Measurements from ENCODE around the gene RFPL3. TPM values are rescaled to one million over a fixed set of nuclear protein-coding genes. Genes with fewer than 3 reads are reported as not detected.

Gene RFPL3
- total RNA-seq, 1 donor from 2014 or later, result not detected

GRCh38 chr22:32326647-32327046, 31.0 kb upstream of the RFPL3 start:
- no peaks in the 10 kb centered on the region for H3K36me3 Mint-ChIP-seq (ENCODE audit: low read depth, unreplicated experiment)
- H4K20me1 ChIP-seq (ENCODE audit: insufficient read depth, low read length), result no peaks in the 10 kb centered on the region
- DNase-seq (ENCODE audit: low read depth), result no peak
- no peak overlapping the region for H3K27ac Mint-ChIP-seq (ENCODE audit: unreplicated experiment)
- no peak overlapping the region for H3K4me3 Mint-ChIP-seq (ENCODE audit: unreplicated experiment)
- H3K4me1 Mint-ChIP-seq (ENCODE audit: low read depth, unreplicated experiment), result no peaks in the 10 kb centered on the region
- H3K27me3 Mint-ChIP-seq (ENCODE audit: low read depth, unreplicated experiment), result peaks cover 19% of the 10 kb centered on the region
- peaks cover 9% of the 10 kb centered on the region for H3K9me3 Mint-ChIP-seq (ENCODE audit: unreplicated experiment)
- no peak for TF ChIP-seq CTCF (IDR thresholded peaks at IDR 0.05; ENCODE audit: insufficient read depth, low read depth, low read length)
- TF ChIP-seq EZH2 (IDR thresholded peaks at IDR 0.05; ENCODE audit: insufficient read depth, low read length), result no peak
- H3K36me3 ChIP-seq (ENCODE audit: insufficient read depth, low read length), result no peaks in the 10 kb centered on the region
- no peak overlapping the region for H2AFZ ChIP-seq (ENCODE audit: low read depth, low read length)
- FAIRE-seq, result no peak
- H3K4me1 ChIP-seq (ENCODE audit: insufficient read depth, low read length), result no peaks in the 10 kb centered on the region
- H3K9ac ChIP-seq (ENCODE audit: low read length), result no peak overlapping the region
- no peaks in the 10 kb centered on the region for H3K9me3 ChIP-seq (ENCODE audit: insufficient read depth, low read depth, low read length)
- H3K79me2 ChIP-seq (ENCODE audit: insufficient read depth, low read length), result no peaks in the 10 kb centered on the region
- H3K27me3 ChIP-seq (ENCODE audit: insufficient read depth, low read length), result no peaks in the 10 kb centered on the region
- H3K27ac ChIP-seq (ENCODE audit: low read depth, low read length), result no peak overlapping the region
- H3K4me3 ChIP-seq (ENCODE audit: insufficient read depth, low read depth, low read length), result no peak overlapping the region
- no peak overlapping the region for H3K4me2 ChIP-seq (ENCODE audit: low read length)

DNA sequence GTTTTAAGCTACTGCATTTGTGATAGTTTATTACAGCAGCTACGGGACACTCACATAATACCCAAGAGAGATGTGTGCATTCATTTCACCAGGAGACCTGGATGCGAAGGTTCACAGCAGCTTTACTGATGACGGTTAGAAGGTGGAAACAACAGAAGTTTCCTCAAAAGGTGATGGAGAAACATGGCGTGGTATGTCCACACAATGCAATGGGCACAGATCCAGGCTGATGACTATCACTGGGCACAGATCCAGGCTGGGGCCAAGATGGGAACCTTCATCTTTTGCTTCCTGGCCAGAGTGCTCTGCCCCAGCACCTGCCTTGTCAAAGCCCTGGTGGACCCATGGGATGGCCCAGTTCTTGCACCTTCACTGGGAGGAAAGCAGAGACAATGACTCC, 30.6 kb upstream of the RFPL3 start:
- Histone ChIP-seq H4K20me1 (ENCODE audit: insufficient read depth, low read length) (no peaks in the 10 kb centered on the region), H3K4me2 (ENCODE audit: low read length) (no peak overlapping the region), H3K4me1 (ENCODE audit: insufficient read depth, low read length) (no peaks in the 10 kb centered on the region), H2AFZ (ENCODE audit: low read depth, low read length) (no peak overlapping the region), H3K36me3 (ENCODE audit: insufficient read depth, low read length) (no peaks in the 10 kb centered on the region), H3K9me3 (ENCODE audit: insufficient read depth, low read depth, low read length) (no peaks in the 10 kb centered on the region), H3K4me3 (ENCODE audit: insufficient read depth, low read depth, low read length) (no peak overlapping the region), H3K27ac (ENCODE audit: low read depth, low read length) (no peak overlapping the region), H3K27me3 (ENCODE audit: insufficient read depth, low read length) (no peaks in the 10 kb centered on the region), H3K9ac (ENCODE audit: low read length) (no peak overlapping the region), H3K79me2 (ENCODE audit: insufficient read depth, low read length) (no peaks in the 10 kb centered on the region)
- no peak for TF ChIP-seq CTCF (IDR thresholded peaks at IDR 0.05; ENCODE audit: insufficient read depth, low read depth, low read length)
- TF ChIP-seq EZH2 (IDR thresholded peaks at IDR 0.05; ENCODE audit: insufficient read depth, low read length), result no peak
- Mint-ChIP-seq H3K4me3 (ENCODE audit: unreplicated experiment) (no peak overlapping the region), H3K9me3 (ENCODE audit: unreplicated experiment) (peaks cover 9% of the 10 kb centered on the region), H3K36me3 (ENCODE audit: low read depth, unreplicated experiment) (no peaks in the 10 kb centered on the region), H3K4me1 (ENCODE audit: low read depth, unreplicated experiment) (no peaks in the 10 kb centered on the region), H3K27me3 (ENCODE audit: low read depth, unreplicated experiment) (peaks cover 20% of the 10 kb centered on the region), H3K27ac (ENCODE audit: unreplicated experiment) (no peak overlapping the region)
- DNase-seq (ENCODE audit: low read depth), result no peak
- FAIRE-seq, result no peak

DNA sequence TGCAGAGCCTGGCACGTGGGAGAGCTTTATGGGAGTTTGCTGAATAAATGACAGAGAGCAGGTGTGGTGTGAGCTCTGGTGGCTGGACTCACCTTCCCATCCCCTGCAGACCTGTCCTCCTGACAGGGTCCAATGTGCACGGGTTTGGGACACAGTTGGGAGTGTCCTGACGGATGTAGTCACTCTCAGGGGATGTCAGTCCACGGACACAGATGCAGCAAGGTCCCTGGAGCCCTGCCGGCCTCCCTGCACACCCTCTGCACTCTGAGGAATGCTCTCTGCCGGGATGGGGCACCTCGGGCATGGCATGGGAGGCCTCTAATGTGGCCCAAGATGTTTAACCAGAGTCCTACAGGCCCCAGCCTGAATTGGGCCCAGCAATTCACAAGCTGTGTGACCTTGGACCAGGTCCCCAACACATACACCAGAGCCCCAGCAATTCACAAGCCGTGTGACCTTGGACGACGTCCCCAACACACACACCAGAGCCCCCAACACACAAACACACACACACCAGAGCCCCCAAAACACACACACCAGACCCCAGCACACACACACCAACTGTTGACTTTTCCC, 30.0 kb upstream of the RFPL3 start:
- Histone ChIP-seq H3K4me1 (ENCODE audit: insufficient read depth, low read length) (no peaks in the 10 kb centered on the region), H3K27ac (ENCODE audit: low read depth, low read length) (no peak overlapping the region), H3K9ac (ENCODE audit: low read length) (no peak overlapping the region), H3K36me3 (ENCODE audit: insufficient read depth, low read length) (no peaks in the 10 kb centered on the region), H3K9me3 (ENCODE audit: insufficient read depth, low read depth, low read length) (no peaks in the 10 kb centered on the region), H3K27me3 (ENCODE audit: insufficient read depth, low read length) (no peaks in the 10 kb centered on the region), H4K20me1 (ENCODE audit: insufficient read depth, low read length) (no peaks in the 10 kb centered on the region), H3K4me3 (ENCODE audit: insufficient read depth, low read depth, low read length) (no peak overlapping the region), H3K4me2 (ENCODE audit: low read length) (no peak overlapping the region), H3K79me2 (ENCODE audit: insufficient read depth, low read length) (no peaks in the 10 kb centered on the region), H2AFZ (ENCODE audit: low read depth, low read length) (no peak overlapping the region)
- H3K27me3 Mint-ChIP-seq (ENCODE audit: low read depth, unreplicated experiment), result peaks cover 26% of the 10 kb centered on the region
- peaks cover 9% of the 10 kb centered on the region for H3K9me3 Mint-ChIP-seq (ENCODE audit: unreplicated experiment)
- H3K4me3 Mint-ChIP-seq (ENCODE audit: unreplicated experiment), result no peak overlapping the region
- DNase-seq (ENCODE audit: low read depth) (no peak), FAIRE-seq (no peak)
- no peak for TF ChIP-seq EZH2 (IDR thresholded peaks at IDR 0.05; ENCODE audit: insufficient read depth, low read length)
- no peak for TF ChIP-seq CTCF (IDR thresholded peaks at IDR 0.05; ENCODE audit: insufficient read depth, low read depth, low read length)
- H3K4me1 Mint-ChIP-seq (ENCODE audit: low read depth, unreplicated experiment), result no peaks in the 10 kb centered on the region
- no peak overlapping the region for H3K27ac Mint-ChIP-seq (ENCODE audit: unreplicated experiment)
- no peaks in the 10 kb centered on the region for H3K36me3 Mint-ChIP-seq (ENCODE audit: low read depth, unreplicated experiment)
